HG03060 (cell line): ENCODE results near the gene USP12.
"Not testable (repeated sequence)": the region's sequence is repeated elsewhere in the genome, so short reads cannot be mapped to it uniquely, and the experiment has no call there.

Source experiments
- ATAC-seq: cut with Tn5 transposase; IDR thresholded peaks from one replicate; pipeline ENCODE4 v1.9.1; 2021; ENCODE audit warnings: low read depth, moderate number of reproducible peaks; ENCODE audit not compliant: unreplicated experiment

Gene USP12

GRCh38 chr13:27159806-27160563 lies 11.6 kb downstream of the USP12 start:
- ATAC-seq: no peak

- ATAC-seq: no peak
Measured at GRCh38 chr13:27158335-27158734, 13.3 kb downstream of the USP12 start.

GRCh38 chr13:27151798-27152599 lies 19.6 kb downstream of the USP12 start:
- no peak for ATAC-seq

GRCh38 chr13:27149702-27150101 lies 21.9 kb downstream of the USP12 start:
- ATAC-seq: no peak

- ATAC-seq: no peak
Measured at GRCh38 chr13:27148900-27149299, 22.7 kb downstream of the USP12 start.

GRCh38 chr13:27147530-27148170 lies 24.0 kb downstream of the USP12 start:
- peak; percentile 47 for ATAC-seq

GRCh38 chr13:27141746-27142145 lies 29.9 kb downstream of the USP12 start:
- ATAC-seq: no peak

GRCh38 chr13:27141159-27141558 lies 30.5 kb downstream of the USP12 start:
- not testable (repeated sequence) for ATAC-seq

- no peak for ATAC-seq
Measured at GRCh38 chr13:27140060-27140459, 31.6 kb downstream of the USP12 start.

- no peak for ATAC-seq
Measured at GRCh38 chr13:27139565-27139964, 32.0 kb downstream of the USP12 start.

- no peak for ATAC-seq
Measured at GRCh38 chr13:27138457-27139093, 33.0 kb downstream of the USP12 start.

- ATAC-seq: no peak
Measured at GRCh38 chr13:27137759-27138158, 33.9 kb downstream of the USP12 start.

GRCh38 chr13:27135023-27135422 lies 36.6 kb downstream of the USP12 start:
- ATAC-seq: no peak

- ATAC-seq: no peak
Measured at GRCh38 chr13:27133889-27134288, 37.7 kb downstream of the USP12 start.

GRCh38 chr13:27132538-27132937 lies 39.1 kb downstream of the USP12 start:
- ATAC-seq: no peak

- no peak for ATAC-seq
Measured at GRCh38 chr13:27131906-27132305, 39.7 kb downstream of the USP12 start.

- peak; percentile 93 for ATAC-seq
Measured at GRCh38 chr13:27130979-27131623, 40.5 kb downstream of the USP12 start.

- ATAC-seq: no peak
Measured at GRCh38 chr13:27130223-27130978, 41.2 kb downstream of the USP12 start.

GRCh38 chr13:27128825-27129627 lies 42.6 kb downstream of the USP12 start:
- ATAC-seq: no peak
